Left ventricle myocardium inferior (tissue), 1 donor: ENCODE results near the gene EBP. TPM values are rescaled to one million over a fixed set of nuclear protein-coding genes. Genes with fewer than 3 reads are reported as not detected.
A peak's percentile ranks its signal among the peaks of the same experiment; 100 is the strongest.

ENCODE experiments used
- DNase-seq: peaks from one replicate; pipeline ENCODE4 v3.0.0-alpha.2; 2020
- H3K27ac ChIP-seq: fragments of 200-600 bp; replicated peaks from 2 replicates; pipeline ENCODE4 v1.8.0; 2021
- H3K27me3 ChIP-seq: fragments of 200-600 bp; 2 replicates; pipeline ENCODE4 v1.8.0; 2021; ENCODE audit warnings: low read depth
- H3K36me3 ChIP-seq: fragments of 200-600 bp; 2 replicates; pipeline ENCODE4 v1.8.0; 2021
- H3K4me1 ChIP-seq: fragments of 200-600 bp; 2 replicates; pipeline ENCODE4 v1.8.0; 2021
- H3K4me3 ChIP-seq: fragments of 200-600 bp; 2 replicates; pipeline ENCODE4 v1.8.0; 2021; ENCODE audit warnings: mild to moderate bottlenecking, moderate library complexity
- H3K9me3 ChIP-seq: fragments of 200-600 bp; replicated peaks from 2 replicates; pipeline ENCODE4 v1.8.0; 2021
- intact Hi-C: fragments of 100-400 bp; cut with micrococcal nuclease; formaldehyde crosslinking; loops from one replicate; pipeline ENCODE4 v1.11.0; 2022
- total RNA-seq: library from RNA; stranded (reverse); fragmentation: NEBNext Ultra II Directional; extraction: Animal tissue kit (Norgen Biotek cat#: 25700); gene quantifications from one replicate; pipeline ENCODE4 v1.2.1, GENCODE V29; 2021
- TF ChIP-seq, protein P1 (sequence below): fragments of 200-600 bp; IDR thresholded peaks from 2 replicates; pipeline ENCODE4 v1.8.0; 2021; ENCODE audit warnings: antibody characterized with exemption, mild to moderate bottlenecking, borderline replicate concordance
- donor health status: DM: no; HTN: yes; CAD: no; lungs with severe emphysema.

EBP gene
- total RNA-seq, 1 donor from 2014 or later: 48.9 TPM

DNA sequence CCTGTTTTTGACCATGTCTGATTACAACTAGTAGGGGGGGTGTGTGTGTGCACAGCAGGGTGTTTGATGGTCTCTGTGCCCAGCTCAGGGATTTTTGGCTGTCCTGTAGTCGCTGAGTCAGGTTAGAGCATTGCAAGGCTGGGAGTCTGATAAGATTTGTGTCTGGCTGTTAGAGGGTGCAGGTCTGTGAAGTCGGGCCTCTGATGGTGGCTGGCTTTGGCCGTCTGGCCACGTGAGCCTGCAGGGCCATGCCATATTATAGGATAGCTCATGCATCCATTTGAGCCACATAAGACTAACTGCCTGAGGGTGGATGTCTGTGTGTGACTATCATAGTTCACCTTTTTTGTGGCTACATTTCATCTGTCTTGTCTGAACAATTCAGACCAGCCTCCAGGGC is 7.9 kb upstream of the EBP start:
- intact Hi-C loops: loop anchor here (5.0 kb wide), 1 partner anchor 431 kb away; no protein-coding TSS in a partner anchor
- no peak overlapping the region for H3K27ac ChIP-seq
- no peaks in the 10 kb centered on the region for H3K9me3 ChIP-seq
- no peak overlapping the region for H3K4me3 ChIP-seq
- no peaks in the 10 kb centered on the region for H3K27me3 ChIP-seq
- peaks cover 7% of the 10 kb centered on the region for H3K4me1 ChIP-seq
- TF ChIP-seq, protein P1, sequence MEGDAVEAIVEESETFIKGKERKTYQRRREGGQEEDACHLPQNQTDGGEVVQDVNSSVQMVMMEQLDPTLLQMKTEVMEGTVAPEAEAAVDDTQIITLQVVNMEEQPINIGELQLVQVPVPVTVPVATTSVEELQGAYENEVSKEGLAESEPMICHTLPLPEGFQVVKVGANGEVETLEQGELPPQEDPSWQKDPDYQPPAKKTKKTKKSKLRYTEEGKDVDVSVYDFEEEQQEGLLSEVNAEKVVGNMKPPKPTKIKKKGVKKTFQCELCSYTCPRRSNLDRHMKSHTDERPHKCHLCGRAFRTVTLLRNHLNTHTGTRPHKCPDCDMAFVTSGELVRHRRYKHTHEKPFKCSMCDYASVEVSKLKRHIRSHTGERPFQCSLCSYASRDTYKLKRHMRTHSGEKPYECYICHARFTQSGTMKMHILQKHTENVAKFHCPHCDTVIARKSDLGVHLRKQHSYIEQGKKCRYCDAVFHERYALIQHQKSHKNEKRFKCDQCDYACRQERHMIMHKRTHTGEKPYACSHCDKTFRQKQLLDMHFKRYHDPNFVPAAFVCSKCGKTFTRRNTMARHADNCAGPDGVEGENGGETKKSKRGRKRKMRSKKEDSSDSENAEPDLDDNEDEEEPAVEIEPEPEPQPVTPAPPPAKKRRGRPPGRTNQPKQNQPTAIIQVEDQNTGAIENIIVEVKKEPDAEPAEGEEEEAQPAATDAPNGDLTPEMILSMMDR: no peak
- H3K36me3 ChIP-seq: peaks cover 7% of the 10 kb centered on the region
- no peak for DNase-seq

- no peaks in the 10 kb centered on the region for H3K9me3 ChIP-seq
- peaks cover 7% of the 10 kb centered on the region for H3K4me1 ChIP-seq
- H3K27me3 ChIP-seq: no peaks in the 10 kb centered on the region
- peaks cover 7% of the 10 kb centered on the region for H3K36me3 ChIP-seq
- DNase-seq: no peak
- intact Hi-C loops: loop anchor here (5.0 kb wide), 1 partner anchor 432 kb away; no protein-coding TSS in a partner anchor
- TF ChIP-seq, protein P1: no peak
- no peak overlapping the region for H3K27ac ChIP-seq
- no peak overlapping the region for H3K4me3 ChIP-seq
Observed at GRCh38 chrX:48514126-48514806, 7.3 kb upstream of the EBP start.

DNA sequence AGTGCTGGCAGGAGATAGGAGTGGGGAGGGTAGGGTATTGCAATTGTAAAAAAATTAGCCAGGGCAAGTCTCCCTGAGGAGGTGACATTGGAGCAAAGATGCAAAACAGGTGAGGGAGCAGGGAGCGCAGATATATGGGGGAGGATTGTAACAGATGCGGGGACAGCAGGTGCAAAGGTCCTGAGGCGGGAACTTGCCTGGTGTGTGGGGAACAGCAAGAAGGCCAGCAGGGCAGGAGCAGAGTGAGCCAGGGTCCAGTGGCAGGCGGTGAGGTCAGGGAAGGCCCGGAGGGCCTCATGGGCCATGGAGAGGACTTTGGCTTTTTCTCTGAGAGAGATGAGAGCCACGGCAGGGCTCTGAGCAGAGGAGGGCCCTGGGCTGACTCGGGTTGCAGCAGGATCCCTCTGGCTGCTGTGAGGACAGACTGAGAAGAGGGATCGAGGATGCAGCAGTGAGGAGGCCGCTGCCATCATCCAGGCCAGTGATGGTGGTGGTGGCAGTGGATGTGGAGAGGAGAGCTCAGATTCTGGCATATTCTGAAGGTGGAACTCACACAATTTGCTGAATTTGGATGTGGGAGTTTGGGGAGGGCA is 6.6 kb upstream of the EBP start:
- H3K9me3 ChIP-seq: no peaks in the 10 kb centered on the region
- H3K27ac ChIP-seq: no peak overlapping the region
- no peak overlapping the region for H3K4me3 ChIP-seq
- H3K4me1 ChIP-seq: peaks cover 1% of the 10 kb centered on the region
- DNase-seq: no peak
- intact Hi-C loops: loop anchor here (5.0 kb wide), 1 partner anchor 433 kb away; no protein-coding TSS in a partner anchor
- H3K27me3 ChIP-seq: no peaks in the 10 kb centered on the region
- TF ChIP-seq, protein P1: no peak
- H3K36me3 ChIP-seq: peaks cover 7% of the 10 kb centered on the region

GRCh38 chrX:48515842-48516241 is 5.8 kb upstream of the EBP start:
- H3K4me1 ChIP-seq: no peaks in the 10 kb centered on the region
- no peaks in the 10 kb centered on the region for H3K9me3 ChIP-seq
- H3K27me3 ChIP-seq: no peaks in the 10 kb centered on the region
- H3K4me3 ChIP-seq: no peak overlapping the region
- intact Hi-C loops: no loop called here
- DNase-seq: no peak
- H3K36me3 ChIP-seq: peaks cover 7% of the 10 kb centered on the region
- TF ChIP-seq, protein P1: no peak
- peak overlapping the region; percentile 63 for H3K27ac ChIP-seq

GRCh38 chrX:48516285-48516684 is 5.3 kb upstream of the EBP start:
- intact Hi-C loops: no loop called here
- Histone ChIP-seq H3K4me3 (no peak overlapping the region), H3K4me1 (no peaks in the 10 kb centered on the region), H3K27ac (peak overlapping the region; percentile 63), H3K27me3 (no peaks in the 10 kb centered on the region), H3K9me3 (no peaks in the 10 kb centered on the region), H3K36me3 (peaks cover 7% of the 10 kb centered on the region)
- DNase-seq: no peak
- TF ChIP-seq, protein P1: no peak
